ENCODE data around the gene TAS1R3.

Gene TAS1R3

GRCh38 chr1:1296070-1297061 is 34.7 kb upstream of the TAS1R3 start:
- no peak for TF ChIP-seq TAF1 (IDR thresholded peaks at IDR 0.05; ENCODE audit: low read depth)
- no peak for TF ChIP-seq ZBTB7A (IDR thresholded peaks at IDR 0.05; ENCODE audit: low read depth)
- TF ChIP-seq USF1 (IDR thresholded peaks at IDR 0.05), result no peak
- no peak for TF ChIP-seq EP300 (IDR thresholded peaks at IDR 0.05; ENCODE audit: borderline replicate concordance)
- no peak for TF ChIP-seq YY1 (IDR thresholded peaks at IDR 0.05; ENCODE audit: low read depth)
- no peak for TF ChIP-seq FOXM1 (IDR thresholded peaks at IDR 0.05; ENCODE audit: borderline replicate concordance, low read depth)
- TF ChIP-seq RAD21 (IDR thresholded peaks at IDR 0.05; ENCODE audit: low read depth), result no peak
- TF ChIP-seq NFIC (IDR thresholded peaks at IDR 0.05), result no peak
- no peak for TF ChIP-seq REST (IDR thresholded peaks at IDR 0.05; ENCODE audit: low read depth)
- TF ChIP-seq EGR1 (IDR thresholded peaks at IDR 0.05), result no peak
- TF ChIP-seq TCF12 (IDR thresholded peaks at IDR 0.05; ENCODE audit: low read depth), result no peak
- TF ChIP-seq TEAD4 (IDR thresholded peaks at IDR 0.05), result no peak
- no peak for TF ChIP-seq MAX (IDR thresholded peaks at IDR 0.05)
- TF ChIP-seq CREB1 (IDR thresholded peaks at IDR 0.05; ENCODE audit: low read depth), result no peak

GRCh38 chr1:1297802-1298424 is 33.2 kb upstream of the TAS1R3 start:
- TF ChIP-seq RAD21 (IDR thresholded peaks at IDR 0.05; ENCODE audit: low read depth) (no peak), REST (IDR thresholded peaks at IDR 0.05; ENCODE audit: low read depth) (no peak), YY1 (IDR thresholded peaks at IDR 0.05; ENCODE audit: low read depth) (no peak), CEBPB (IDR thresholded peaks at IDR 0.05) (no peak), USF1 (IDR thresholded peaks at IDR 0.05) (no peak), CREB1 (IDR thresholded peaks at IDR 0.05; ENCODE audit: low read depth) (no peak), ZBTB7A (IDR thresholded peaks at IDR 0.05; ENCODE audit: low read depth) (no peak), TCF12 (IDR thresholded peaks at IDR 0.05; ENCODE audit: low read depth) (no peak), TAF1 (IDR thresholded peaks at IDR 0.05; ENCODE audit: low read depth) (no peak), TEAD4 (IDR thresholded peaks at IDR 0.05) (no peak), MAX (IDR thresholded peaks at IDR 0.05) (no peak), NFIC (IDR thresholded peaks at IDR 0.05) (no peak), FOXM1 (IDR thresholded peaks at IDR 0.05; ENCODE audit: borderline replicate concordance, low read depth) (no peak), EP300 (IDR thresholded peaks at IDR 0.05; ENCODE audit: borderline replicate concordance) (no peak), EGR1 (IDR thresholded peaks at IDR 0.05) (no peak)

GRCh38 chr1:1298861-1299685 is 32.0 kb upstream of the TAS1R3 start:
- TF ChIP-seq YY1 (IDR thresholded peaks at IDR 0.05; ENCODE audit: low read depth) (no peak), EP300 (IDR thresholded peaks at IDR 0.05; ENCODE audit: borderline replicate concordance) (no peak), CREB1 (IDR thresholded peaks at IDR 0.05; ENCODE audit: low read depth) (no peak), REST (IDR thresholded peaks at IDR 0.05; ENCODE audit: low read depth) (peak; percentile 94), ZBTB7A (IDR thresholded peaks at IDR 0.05; ENCODE audit: low read depth) (peak; percentile 82)
